GM21723 (cell line): Measurements from ENCODE around the gene HBM.
"Not testable (repeated sequence)": the region's sequence is repeated elsewhere in the genome, so short reads cannot be mapped to it uniquely, and the experiment has no call there.

ENCODE experiments used
- ATAC-seq: cut with Tn5 transposase; IDR thresholded peaks from one replicate; pipeline ENCODE4 v1.9.1; 2021; ENCODE audit warnings: mild to moderate bottlenecking, moderate library complexity; ENCODE audit not compliant: unreplicated experiment

The HBM gene

DNA sequence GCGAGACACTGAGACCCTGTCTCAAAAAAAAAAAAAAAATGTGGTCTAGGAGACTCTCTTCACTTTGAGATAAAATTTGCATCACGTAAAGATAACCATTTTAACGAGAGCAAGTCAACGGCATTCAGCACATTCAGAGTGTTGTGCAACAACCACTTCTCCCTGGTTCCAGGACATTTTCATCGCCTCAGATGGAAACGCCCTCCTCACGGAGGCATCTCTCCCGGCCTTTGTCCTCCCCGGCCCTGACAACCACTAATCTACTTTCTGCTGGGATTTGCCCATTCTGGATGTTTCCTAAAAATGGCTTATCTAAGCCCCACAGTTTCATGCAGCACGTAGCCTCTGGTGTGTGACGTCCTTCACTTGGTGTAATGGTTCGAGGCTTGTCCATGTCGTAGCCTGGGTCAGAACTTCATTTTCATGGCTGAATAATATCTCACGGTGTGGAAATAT lies 21.0 kb upstream of the HBM start:
- ATAC-seq, result no peak

DNA sequence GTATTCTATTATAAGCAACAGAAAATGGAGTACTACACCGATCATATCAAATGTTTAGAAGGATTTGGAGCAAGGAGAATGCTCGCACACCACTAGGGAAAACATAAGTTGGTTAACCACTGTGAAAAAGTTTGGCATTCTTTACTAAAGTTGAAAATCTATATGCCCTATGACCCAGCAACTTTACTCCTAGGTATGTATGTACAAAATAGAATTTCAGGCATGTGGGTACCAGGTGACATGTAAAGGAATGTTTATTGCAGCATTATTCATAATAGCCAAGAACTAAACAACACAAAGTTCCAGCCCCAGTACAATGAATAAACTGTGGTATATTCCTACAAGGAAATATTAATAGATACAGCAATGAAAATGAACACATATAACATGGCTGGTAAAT lies 19.1 kb upstream of the HBM start:
- no peak for ATAC-seq

DNA sequence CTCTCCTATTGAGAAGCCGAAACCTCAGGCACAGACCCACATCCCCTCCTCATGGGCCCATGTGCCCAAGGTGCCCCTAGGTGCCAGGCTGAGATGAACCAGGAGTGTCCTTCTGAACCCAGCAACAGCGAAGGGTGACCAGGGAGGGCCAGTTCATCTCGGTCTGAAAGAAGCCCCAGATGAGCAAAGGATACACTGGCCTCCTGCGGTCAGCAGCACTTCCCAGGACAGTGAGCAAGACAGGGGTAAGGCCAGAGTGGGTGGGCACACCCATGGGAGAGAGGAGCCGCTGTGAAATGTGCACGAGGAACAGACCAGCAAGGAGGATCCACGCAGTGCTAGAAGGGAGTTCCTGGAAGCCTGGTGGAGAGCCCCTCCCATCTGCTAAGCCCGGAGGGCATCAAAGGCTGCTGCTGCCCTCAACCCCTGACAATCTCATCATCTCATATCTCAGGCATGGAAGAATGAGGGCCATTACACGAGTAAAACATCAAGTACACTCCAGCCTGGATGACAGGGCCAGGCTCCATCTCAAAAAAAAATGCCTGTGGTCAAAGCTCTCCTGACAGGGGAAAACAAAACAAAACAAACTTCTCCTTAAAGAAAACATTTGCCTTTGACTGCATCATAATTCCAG lies 16.6 kb upstream of the HBM start:
- ATAC-seq, result no peak

DNA sequence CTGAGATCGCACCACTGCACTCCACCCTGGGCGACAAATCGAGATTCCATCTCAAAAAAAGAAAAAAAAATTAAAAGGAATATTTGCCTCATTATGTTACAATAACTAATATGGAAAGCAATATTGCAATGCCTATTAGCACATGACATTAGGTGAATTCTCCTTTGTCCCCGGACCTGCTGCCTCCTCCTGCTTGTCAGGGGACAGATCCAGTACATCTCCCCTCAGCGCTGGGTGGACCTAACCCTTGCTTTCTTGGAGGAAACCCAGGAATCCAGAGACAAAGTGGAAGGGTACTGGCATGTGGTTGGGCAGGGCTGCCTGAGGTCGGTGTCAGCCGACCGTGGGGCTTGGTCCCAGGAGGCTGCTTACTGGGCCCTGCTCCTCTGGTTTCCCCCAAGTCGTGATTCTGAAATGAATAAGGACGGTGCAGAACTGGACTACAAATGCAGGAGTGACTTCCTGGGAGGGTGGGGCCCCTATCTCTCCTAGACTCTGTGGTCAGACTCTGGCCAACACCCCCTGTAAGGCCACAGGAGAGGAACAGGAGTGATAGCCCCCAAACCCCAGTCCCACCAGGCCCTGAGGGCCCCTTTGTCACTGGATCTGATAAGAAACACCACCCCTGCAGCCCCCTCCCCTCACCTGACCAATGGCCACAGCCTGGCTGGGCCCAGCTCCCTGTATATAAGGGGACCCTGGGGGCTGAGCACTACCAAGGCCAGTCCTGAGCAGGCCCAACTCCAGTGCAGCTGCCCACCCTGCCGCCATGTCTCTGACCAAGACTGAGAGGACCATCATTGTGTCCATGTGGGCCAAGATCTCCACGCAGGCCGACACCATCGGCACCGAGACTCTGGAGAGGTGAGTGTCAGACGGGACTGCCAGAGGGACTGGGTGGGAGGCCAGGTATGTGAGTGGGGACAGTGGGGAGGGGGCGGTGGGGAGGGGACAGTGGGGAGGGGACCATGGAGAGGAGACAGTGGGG lies 13.3 kb upstream of the HBM start, which contains the start of gene HBZ:
Gene HBZ (plus strand): TSS at position 504 of the 988 bp plus-strand sequence. CDS start 266 bp downstream, at position 770.
- ATAC-seq, result no peak

DNA sequence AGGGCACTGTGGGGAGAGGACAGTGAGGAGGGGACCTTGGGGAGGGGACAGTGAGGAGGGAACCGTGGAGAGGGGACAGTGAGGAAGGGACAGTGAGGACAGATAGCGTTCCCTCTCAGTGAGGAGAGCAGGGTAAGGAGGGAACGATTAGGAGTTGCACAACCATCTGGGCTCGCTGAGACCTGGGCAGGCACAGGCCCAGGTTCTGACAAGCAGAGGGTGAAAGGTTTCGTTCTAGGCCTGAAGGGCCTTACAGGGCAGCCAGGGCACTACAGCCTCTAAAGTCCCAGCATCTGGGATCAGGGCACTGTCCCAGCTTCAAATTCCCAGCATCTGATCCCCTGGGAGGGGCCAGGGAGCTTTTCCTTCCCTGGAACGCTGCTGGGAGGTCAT lies 12.7 kb upstream of the HBM start:
- not testable (repeated sequence) for ATAC-seq

DNA sequence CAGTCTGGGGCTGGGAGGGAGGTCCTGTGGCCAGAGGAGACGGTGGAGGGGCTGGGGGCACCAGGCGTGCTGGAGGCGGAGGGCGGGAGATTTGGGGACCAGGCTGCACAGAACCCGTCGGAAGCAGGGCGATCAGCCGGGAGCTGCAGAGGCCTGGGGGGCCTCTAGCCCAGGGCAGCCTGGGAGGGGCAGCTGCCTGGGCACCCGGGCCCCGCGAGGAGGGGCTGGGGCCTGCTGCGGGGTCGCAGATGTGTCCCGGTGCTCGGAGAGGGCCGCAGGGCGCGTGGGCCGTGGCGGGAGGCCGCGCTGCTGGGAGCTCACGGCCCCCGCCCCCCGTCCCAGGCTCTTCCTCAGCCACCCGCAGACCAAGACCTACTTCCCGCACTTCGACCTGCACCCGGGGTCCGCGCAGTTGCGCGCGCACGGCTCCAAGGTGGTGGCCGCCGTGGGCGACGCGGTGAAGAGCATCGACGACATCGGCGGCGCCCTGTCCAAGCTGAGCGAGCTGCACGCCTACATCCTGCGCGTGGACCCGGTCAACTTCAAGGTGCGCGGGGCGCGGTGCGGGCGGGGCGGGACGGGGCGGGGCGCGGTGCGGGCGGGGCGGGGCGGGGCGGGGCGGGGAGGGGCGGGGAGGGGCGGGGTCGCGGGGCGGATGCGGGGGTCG lies 12.1 kb upstream of the HBM start:
- not testable (repeated sequence) for ATAC-seq

DNA sequence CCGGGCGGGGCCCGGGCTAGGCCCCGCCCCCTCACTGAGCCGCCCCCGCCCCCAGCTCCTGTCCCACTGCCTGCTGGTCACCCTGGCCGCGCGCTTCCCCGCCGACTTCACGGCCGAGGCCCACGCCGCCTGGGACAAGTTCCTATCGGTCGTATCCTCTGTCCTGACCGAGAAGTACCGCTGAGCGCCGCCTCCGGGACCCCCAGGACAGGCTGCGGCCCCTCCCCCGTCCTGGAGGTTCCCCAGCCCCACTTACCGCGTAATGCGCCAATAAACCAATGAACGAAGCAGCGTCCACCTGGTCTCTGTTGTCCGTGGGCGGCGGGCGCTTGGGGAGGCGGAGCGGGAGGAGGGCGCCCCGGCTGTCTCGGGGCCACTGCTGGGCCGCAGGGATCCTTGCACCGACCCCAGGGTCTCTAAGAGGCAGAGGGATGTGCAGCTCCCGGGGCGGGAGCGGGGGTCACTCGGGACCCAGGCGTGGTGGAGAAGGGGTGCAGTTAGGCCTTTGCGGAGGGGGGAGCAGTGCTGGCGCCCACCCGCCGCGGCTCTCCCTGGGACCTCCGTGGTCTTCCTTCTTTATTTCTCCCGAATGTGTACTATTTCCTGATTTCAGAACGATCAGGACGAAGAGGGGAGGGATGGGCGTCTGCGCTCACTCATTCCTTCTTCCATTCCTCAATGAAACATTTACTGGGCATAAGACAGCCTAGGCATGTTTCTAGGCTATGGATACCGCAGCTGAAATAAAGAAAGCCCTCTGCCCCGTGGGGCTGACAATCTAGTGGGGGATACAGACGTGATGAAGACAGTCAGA lies 11.4 kb upstream of the HBM start:
- no peak for ATAC-seq

DNA sequence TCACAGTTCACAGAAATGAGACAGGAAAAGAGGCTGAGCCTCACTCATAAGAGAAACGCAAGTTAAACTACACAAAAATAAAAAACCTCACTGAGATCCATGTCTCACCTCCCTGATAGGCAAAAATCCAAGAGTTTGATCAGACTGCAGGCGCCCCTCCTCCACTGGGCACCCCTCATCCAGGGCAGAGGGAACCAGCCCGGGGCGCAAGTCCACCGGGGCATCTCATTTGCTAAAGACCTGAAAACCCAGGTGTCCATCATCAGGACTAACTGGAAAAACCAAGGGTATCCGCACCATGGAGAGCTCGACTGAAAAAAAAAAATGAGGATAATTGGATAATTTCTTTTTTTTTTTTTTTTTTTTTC lies 10.8 kb upstream of the HBM start:
- no peak for ATAC-seq

DNA sequence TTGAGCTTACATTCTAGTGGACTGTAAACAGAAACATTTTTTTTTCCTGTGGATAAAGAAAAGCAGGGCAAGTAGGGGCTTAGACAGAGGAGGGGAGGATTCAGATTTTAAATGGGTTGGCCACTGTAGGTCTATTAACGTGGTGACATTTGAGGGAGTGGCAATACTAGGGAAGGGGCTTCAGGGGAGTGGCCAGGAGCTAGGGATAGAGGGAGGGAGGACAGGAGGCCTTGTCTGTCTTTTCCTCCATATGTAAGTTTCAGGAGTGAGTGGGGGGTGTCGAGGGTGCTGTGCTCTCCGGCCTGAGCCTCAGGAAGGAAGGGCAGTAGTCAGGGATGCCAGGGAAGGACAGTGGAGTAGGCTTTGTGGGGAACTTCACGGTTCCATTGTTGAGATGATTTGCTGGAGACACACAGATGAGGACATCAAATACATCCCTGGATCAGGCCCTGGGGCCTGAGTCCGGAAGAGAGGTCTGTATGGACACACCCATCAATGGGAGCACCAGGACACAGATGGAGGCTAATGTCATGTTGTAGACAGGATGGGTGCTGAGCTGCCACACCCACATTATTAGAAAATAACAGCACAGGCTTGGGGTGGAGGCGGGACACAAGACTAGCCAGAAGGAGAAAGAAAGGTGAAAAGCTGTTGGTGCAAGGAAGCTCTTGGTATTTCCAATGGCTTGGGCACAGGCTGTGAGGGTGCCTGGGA lies 6.5 kb upstream of the HBM start:
- no peak for ATAC-seq

DNA sequence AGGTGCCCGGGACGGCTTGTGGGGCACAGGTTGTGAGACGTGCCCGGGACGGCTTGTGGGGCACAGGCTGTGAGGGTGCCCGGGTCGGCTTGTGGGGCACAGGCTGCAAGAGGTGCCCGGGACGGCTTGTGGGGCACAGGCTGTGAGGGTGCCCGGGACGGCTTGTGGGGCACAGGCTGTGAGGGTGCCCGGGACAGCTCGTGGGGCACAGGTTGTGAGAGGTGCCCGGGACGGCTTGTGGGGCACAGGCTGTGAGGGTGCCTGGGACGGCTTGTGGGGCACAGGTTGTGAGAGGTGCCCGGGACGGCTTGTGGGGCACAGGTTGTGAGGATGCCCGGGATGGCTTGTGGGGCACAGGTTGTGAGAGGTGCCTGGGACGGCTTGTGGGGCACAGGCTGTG lies 5.5 kb upstream of the HBM start:
- ATAC-seq, result not testable (repeated sequence)

DNA sequence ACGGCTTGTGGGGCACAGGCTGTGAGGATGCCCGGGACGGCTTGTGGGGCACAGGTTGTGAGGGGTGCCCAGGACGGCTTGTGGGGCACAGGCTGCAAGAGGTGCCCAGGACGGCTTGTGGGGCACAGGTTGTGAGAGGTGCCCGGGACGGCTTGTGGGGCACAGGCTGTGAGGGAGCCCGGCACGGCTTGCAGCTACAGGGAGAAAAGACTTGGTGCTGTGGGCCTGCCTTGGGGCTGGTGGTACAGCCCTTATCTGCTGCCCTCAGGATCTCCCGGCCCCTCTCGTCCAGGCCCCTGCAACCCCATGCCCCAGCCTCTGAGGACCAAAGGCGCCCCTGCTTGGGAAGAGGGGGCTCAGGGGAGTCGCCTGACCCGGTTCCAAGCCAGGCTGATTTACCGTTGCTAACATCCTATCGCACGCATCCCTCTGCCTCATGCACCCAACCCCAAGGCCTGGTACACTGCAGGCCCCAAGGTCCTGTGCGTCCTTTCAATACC lies 5.0 kb upstream of the HBM start:
- no peak for ATAC-seq

DNA sequence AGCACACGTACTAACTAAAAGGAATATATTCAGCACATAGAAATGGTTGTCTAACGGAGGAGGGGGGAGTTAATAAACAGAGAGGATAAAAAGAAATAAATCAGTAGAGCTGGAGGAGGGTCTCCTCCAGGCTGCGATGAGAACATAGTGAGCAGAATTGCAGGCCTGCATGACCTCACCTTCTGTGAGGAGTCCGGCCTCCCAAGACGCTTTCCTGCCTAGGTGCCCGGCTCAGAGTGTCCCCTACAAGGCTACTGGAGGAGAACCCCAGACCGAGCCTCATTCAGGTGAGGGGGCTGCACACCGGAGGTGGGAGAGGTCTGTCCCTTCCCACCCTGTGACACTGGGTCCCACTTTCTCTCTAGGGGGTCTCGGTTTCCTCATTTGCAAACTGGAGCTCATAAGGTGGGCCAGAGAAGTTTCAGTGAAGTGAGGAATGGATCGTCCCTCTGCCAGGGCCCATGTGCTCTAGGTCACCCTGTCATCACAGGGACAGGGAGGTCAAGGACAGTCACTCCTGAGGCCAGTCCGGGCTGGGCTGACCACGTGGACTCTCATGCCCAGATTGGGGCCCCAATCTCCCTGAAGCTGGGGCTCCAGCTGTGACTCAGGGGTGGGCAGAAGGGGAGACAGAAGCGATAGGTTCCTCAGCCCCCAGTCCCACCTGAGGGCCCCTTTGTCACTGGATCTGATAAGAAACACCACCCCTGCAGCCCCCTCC lies 3.3 kb upstream of the HBM start:
- no peak for ATAC-seq

DNA sequence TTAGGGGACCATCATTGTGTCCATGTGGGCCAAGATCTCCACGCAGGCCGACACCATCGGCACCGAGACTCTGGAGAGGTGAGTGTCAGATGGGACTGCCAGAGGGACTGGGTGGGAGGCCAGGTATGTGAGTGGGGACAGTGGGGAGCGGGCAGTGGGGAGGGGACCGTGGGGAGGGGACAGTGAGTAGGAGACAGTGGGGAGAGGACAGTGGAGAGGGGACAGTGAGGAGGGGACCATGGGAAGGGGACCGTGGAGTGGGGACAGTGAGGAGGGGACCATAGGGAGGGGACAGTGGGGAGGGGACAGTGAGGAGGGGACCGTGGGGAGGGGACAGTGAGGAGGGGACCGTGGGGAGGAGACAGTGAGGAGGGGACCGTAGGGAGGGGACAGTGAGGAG lies 2.6 kb upstream of the HBM start:
- ATAC-seq, result not testable (repeated sequence)

DNA sequence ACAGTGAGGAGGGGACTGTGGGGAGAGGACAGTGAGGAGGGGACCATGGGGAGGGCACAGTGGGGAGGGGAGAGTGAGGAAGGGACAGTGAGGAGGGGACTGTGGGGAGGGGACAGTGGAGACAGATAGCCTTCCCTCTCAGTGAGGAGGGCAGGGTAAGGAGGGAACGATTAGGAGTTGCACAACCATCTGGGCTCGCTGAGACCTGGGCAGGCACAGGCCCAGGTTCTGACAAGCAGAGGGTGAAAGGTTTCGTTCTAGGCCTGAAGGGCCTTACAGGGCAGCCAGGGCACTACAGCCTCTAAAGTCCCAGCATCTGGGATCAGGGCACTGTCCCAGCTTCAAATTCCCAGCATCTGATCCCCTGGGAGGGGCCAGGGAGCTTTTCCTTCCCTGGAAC lies 2.1 kb upstream of the HBM start:
- not testable (repeated sequence) for ATAC-seq

DNA sequence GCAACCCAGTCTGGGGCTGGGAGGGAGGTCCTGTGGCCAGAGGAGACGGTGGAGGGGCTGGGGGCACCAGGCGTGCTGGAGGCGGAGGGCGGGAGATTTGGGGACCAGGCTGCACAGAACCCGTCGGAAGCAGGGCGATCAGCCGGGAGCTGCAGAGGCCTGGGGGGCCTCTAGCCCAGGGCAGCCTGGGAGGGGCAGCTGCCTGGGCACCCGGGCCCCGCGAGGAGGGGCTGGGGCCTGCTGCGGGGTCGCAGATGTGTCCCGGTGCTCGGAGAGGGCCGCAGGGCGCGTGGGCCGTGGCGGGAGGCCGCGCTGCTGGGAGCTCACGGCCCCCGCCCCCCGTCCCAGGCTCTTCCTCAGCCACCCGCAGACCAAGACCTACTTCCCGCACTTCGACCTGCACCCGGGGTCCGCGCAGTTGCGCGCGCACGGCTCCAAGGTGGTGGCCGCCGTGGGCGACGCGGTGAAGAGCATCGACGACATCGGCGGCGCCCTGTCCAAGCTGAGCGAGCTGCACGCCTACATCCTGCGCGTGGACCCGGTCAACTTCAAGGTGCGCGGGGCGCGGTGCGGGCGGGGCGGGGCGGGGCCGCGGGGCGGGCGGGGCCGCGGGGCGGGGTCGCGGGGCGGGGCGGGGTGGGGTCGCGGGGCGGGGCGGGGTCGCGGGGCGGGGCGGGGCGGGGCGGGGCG lies 1.5 kb upstream of the HBM start:
- not testable (repeated sequence) for ATAC-seq

DNA sequence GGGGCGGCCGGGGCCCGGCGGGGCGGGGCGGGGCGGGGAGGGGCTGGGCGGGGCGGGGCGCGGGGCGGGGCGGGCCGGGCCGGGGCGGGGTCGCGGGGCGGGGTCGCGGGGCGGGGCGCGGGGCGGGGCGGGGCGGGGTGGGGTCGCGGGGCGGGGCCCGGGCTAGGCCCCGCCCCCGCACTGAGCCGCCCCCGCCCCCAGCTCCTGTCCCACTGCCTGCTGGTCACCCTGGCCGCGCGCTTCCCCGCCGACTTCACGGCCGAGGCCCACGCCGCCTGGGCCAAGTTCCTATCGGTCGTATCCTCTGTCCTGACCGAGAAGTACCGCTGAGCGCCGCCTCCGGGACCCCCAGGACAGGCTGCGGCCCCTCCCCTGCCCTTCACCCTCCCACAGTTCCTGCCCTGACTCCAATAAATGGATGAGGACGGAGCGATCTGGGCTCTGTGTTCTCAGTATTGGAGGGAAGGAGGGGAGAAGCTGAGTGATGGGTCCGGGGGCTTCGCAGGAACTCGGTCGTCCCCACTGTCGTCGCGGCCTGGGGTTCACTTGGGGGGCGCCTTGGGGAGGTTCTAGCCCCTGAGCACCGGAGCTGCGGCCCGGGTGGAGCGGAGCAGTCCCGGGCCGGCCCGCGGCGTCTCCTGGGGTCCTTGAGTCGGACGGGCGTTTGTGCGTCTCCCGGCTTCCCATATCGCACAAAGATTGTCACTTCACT lies 795 bp upstream of the HBM start:
- ATAC-seq, result no peak

DNA sequence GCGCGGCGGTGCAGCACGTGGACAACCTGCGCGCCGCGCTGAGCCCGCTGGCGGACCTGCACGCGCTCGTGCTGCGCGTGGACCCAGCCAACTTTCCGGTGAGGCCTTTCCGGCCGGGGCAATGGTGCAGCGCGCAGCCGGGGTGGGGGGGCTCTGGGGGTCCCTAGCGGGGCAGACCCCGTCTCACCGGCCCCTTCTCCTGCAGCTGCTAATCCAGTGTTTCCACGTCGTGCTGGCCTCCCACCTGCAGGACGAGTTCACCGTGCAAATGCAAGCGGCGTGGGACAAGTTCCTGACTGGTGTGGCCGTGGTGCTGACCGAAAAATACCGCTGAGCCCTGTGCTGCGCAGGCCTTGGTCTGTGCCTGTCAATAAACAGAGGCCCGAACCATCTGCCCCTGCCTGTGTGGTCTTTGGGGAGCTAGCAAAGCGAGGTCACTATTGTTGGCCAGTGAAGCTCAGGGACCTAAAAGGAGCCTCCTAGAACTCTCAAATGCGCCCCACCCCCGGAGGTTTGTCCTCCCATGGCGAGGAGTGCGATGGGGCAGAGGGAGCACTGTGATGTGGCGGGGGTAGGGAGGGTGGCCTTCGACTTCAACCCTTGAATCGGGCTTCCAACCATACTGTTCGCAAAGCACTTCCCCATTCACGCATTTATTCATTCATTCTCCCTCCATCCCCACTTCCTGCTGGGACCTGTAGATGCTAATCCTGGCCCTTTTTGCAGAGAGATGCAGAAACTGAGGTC lies 770 bp downstream of the HBM start:
- ATAC-seq, result no peak
